GM18526 (cell line): ENCODE results near the gene RBM22.

ENCODE experiments used
- POLR2A ChIP-seq: IDR thresholded peaks from 3 replicates; pipeline ENCODE4 v1.6.1; 2011; ENCODE audit not compliant: insufficient read length; ENCODE audit errors: extremely low read depth

RBM22 gene

DNA sequence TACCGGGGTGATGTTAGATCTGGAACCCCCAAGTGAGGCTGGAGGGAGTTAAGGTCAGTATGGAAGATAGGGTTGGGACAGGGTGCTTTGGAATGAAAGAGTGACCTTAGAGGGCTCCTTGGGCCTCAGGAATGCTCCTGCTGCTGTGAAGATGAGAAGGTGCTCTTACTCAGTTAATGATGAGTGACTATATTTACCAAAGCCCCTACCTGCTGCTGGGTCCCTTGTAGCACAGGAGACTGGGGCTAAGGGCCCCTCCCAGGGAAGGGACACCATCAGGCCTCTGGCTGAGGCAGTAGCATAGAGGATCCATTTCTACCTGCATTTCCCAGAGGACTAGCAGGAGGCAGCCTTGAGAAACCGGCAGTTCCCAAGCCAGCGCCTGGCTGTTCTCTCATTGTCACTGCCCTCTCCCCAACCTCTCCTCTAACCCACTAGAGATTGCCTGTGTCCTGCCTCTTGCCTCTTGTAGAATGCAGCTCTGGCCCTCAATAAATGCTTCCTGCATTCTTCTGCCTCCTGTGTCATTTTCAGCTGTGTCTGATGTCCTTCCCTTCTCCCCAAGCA lies 42.1 kb downstream of the RBM22 start:
- TF ChIP-seq POLR2A, result no peak

GRCh38 chr5:150658121-150658520 lies 42.7 kb downstream of the RBM22 start:
- no peak for TF ChIP-seq POLR2A

DNA sequence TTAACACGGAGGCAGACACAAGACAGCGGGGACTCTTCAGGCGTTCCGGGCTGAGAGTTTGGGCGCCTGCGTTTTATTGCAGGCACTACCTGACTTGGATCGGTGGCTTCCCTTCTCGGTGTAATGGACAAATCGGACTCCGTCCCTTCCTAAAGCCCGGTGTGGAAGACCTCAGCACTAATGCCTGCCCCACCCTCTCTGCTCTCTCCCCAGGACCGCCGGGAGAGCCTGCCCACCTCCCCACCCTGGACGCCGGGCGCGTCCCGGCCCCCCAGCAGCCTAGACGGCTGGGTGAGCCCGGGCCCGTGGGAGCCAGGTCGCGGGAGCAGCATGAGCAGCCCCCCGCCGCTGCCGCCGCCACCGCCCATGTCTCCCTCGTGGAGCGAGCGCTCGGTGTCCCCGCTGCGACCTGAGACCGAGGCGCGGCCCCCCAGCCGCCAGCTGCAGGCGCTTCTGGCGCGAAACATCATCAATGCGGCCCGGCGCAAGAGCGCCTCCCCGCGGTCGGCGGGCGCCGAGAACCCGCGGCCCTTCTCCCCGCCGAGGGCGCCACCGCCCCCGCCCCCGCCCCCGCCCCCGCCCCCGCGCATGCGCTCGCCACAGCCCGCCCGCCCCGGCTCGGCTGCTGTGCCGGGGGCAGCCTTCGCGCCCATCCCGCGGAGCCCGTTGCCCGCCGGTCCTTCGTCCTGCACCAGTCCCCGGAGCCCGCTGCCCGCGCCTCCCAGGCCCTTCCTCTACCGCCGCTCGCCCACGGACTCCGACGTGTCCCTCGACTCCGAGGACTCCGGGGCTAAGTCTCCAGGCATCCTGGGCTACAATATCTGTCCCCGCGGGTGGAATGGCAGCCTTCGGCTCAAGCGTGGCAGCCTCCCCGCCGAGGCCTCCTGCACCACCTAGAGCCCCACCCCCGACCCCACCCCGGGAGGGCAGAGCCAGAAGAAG lies 44.4 kb downstream of the RBM22 start:
- TF ChIP-seq POLR2A, result peak; percentile 38

DNA sequence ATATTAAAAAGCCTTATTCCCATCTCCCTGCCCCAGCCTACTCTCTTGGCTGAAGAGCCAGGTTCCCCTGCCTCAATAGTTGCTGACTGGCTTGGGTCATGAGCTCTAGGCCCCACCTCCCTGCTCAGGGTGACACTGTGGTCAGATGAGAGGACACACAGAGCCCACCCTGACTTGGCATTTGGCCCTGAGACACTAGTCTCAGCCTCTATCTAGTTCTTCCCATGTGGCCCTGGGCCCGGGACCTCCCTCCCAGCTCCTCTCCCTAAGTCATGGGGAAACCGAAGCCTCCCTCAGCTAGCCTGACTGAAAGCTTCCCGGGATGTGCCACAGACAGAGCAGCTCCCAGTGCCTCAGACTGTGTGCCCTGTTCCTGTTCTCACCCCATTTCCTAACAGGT lies 45.6 kb downstream of the RBM22 start:
- no peak for TF ChIP-seq POLR2A

DNA sequence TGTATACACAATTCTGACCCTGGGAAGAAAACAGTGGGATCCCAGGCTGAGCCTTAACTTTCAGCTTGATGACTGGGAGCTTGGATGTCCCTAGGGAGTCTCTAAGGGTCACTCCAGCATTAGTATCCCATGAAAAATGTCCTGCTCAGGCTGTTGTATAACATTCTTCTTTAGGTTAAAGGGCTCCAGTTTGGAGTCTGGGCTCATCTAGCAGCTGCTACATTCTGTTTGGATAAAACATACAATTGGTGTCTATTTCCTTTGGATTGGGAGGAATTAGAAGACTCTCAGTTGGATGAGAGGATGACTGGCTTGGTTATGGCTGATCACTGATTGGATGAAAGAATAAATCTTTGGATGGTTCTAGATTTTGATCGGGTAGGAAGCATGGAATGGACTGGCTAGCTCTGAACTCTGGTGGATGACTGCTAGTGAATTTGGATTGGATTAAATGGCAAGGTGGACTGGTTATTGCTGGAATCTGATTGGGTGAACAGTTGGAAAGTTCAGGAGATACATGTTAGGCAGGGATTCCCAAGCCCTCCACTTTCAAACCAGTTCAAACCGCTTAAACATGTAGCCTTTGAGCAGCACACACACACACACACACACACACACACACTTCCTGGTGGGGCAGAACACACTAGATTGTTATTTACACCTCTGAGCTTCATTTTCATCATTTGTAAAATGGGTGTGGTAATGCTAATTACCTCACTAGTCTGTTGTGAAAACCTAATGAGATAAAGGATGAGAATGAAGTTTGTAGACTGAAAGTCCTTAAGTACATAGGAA lies 46.9 kb downstream of the RBM22 start:
- TF ChIP-seq POLR2A, result no peak

DNA sequence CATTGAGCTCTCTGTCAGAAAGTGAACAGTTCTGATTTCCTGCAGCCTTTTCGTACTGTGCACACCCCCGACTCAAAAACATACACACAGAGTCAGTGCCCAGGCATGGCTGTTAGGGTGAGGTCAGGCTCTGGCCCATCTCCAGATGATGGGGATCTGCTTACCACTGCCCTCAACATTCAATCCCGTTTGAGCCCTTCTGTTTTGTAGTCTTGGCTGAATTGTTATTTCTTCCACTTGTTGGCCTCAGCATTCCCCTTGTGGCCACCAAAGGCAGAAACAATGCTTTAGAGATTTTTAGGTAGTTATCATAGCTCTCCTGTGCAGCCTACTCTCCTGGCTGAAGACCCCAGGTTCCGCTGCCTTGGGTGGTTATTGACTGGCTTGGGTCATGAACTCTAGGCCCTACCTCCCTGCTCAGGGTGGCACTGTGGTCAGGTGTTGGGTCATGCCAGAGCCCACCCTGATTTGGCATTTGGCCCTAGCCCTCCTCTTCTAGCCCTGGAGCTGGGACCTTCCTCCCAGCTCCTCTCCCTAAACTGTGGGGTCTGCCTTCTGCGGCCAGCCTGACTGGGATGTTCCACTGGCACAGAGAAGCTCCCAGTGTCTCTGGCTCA lies 47.6 kb downstream of the RBM22 start:
- no peak for TF ChIP-seq POLR2A

- no peak for TF ChIP-seq POLR2A
Observed at GRCh38 chr5:150651924-150652671, 48.8 kb downstream of the RBM22 start.

- no peak for TF ChIP-seq POLR2A
Observed at GRCh38 chr5:150651382-150651781, 49.5 kb downstream of the RBM22 start.

DNA sequence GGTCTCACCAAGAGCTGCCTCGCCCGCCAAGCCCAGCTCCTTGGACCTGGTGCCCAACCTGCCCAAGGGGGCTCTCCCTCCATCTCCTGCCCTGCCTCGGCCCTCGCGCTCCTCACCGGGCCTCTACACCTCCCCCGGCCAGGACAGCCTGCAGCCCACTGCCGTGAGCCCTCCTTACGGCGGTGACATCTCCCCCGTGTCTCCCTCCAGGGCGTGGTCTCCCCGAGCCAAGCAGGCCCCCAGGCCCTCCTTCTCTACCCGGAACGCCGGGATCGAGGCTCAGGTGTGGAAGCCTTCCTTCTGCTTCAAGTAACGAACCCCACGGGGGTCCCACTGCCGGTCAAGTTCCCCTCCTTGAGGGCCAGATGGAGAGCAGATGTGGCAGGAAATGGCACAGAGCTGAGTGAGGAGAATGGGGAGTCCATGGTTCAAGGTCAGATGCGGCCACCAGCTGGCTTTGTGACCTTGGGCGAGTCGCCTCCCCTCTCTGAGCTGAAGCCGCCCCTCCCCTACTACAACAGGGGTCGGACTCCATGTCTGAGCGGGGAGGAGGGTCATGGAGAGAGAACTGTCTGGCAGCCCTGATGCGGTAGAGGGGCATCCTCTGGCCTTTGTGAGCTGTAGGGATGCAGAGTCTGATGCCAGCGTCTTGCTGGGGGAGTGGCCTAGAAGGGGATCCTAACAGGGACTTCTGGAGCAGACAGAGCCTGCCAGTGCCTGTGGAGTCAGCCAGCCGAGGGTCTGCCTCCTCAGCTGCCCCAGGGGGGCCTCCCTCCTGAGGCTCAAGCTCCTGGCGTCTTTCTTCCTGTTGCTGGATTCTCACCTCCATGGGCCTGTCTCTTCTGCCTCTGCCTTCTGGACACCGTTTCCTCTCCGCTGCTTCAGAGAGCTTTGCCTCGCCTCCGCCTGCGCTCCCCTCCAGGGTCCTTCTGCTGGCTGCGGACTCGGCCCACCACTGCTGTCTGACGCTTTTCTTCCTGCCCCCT lies 50.5 kb downstream of the RBM22 start:
- no peak for TF ChIP-seq POLR2A

DNA sequence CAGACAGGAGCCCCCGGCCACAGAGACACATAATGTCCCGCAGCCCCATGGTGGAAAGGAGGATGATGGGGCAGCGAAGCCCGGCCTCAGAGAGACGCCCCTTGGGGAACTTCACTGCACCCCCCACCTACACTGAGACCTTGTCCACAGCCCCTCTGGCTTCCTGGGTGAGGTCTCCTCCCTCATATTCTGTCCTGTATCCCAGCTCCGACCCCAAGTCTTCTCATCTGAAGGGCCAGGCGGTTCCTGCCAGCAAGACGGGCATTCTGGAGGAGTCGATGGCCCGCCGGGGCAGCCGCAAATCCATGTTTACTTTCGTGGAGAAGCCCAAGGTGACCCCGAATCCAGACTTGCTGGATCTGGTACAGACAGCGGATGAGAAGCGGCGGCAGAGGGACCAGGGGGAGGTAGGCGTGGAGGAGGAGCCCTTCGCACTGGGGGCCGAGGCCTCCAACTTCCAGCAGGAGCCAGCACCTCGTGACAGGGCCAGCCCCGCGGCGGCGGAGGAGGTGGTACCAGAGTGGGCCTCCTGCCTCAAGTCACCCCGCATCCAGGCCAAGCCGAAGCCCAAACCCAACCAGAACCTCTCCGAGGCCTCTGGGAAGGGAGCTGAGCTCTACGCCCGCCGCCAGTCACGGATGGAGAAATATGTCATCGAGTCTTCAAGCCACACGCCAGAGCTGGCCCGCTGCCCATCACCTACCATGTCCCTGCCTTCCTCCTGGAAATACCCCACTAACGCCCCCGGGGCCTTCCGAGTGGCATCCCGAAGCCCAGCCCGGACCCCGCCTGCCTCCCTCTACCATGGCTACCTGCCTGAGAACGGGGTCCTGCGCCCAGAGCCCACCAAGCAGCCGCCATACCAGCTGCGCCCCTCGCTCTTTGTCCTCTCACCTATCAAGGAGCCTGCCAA lies 51.5 kb downstream of the RBM22 start:
- no peak for TF ChIP-seq POLR2A

DNA sequence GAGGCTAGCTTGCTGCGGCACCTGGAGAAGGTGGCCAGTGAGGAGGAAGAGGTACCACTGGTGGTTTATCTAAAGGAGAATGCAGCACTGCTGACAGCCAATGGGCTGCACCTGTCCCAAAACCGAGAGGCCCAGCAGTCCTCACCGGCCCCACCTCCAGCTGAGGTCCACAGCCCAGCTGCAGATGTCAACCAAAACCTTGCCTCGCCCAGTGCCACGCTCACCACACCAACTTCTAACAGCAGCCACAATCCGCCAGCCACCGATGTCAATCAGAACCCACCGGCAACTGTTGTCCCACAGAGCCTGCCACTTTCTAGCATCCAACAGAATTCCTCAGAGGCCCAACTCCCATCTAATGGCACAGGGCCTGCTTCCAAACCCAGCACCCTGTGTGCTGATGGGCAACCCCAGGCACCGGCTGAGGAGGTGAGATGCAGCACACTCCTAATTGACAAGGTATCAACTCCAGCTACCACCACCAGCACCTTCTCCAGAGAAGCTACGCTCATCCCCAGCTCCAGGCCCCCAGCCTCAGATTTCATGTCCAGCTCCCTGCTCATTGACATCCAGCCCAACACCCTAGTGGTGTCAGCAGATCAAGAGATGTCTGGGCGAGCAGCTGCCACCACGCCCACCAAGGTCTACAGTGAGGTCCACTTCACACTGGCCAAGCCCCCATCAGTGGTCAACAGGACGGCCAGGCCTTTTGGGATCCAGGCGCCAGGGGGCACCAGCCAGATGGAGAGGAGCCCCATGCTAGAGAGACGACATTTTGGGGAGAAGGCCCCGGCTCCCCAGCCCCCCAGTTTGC lies 52.4 kb downstream of the RBM22 start:
- TF ChIP-seq POLR2A, result no peak
